Muscle layer of duodenum (tissue), 2 donors: ENCODE measurements around the gene PDCD4.

Experiments
- H3K27ac ChIP-seq: one replicate; pipeline ENCODE4 v1.7.0; 2013; ENCODE audit warnings: mild to moderate bottlenecking, low read length
- H3K27me3 ChIP-seq: one replicate; pipeline ENCODE4 v1.7.0; 2013; ENCODE audit warnings: low read depth, mild to moderate bottlenecking, control low read depth, low read length
- H3K36me3 ChIP-seq, 2 donors: one replicate each; pipeline ENCODE4 v1.7.0; 2013; ENCODE audit warnings: low read length in 2 of 2, control low read depth in 1 of 2, mild to moderate bottlenecking in 1 of 2; ENCODE audit not compliant: insufficient read depth in 2 of 2, control insufficient read depth in 1 of 2
- H3K4me1 ChIP-seq, 2 donors: one replicate each; pipeline ENCODE4 v1.7.0; 2013; ENCODE audit warnings: low read length in 2 of 2, mild to moderate bottlenecking in 2 of 2, control low read depth in 1 of 2, moderate library complexity in 1 of 2; ENCODE audit not compliant: insufficient read depth in 2 of 2, control insufficient read depth in 1 of 2
- H3K4me3 ChIP-seq, 2 donors: one replicate each; pipeline ENCODE4 v1.7.0; 2013; ENCODE audit warnings: low read length in 2 of 2, low read depth in 1 of 2, mild to moderate bottlenecking in 1 of 2
- H3K9me3 ChIP-seq, 2 donors: one replicate each; pipeline ENCODE4 v1.7.0; 2013; ENCODE audit warnings: low read length in 2 of 2, control low read depth in 1 of 2, mild to moderate bottlenecking in 1 of 2; ENCODE audit not compliant: control insufficient read depth in 1 of 2
- donor health status: healthy.

PDCD4 gene

DNA sequence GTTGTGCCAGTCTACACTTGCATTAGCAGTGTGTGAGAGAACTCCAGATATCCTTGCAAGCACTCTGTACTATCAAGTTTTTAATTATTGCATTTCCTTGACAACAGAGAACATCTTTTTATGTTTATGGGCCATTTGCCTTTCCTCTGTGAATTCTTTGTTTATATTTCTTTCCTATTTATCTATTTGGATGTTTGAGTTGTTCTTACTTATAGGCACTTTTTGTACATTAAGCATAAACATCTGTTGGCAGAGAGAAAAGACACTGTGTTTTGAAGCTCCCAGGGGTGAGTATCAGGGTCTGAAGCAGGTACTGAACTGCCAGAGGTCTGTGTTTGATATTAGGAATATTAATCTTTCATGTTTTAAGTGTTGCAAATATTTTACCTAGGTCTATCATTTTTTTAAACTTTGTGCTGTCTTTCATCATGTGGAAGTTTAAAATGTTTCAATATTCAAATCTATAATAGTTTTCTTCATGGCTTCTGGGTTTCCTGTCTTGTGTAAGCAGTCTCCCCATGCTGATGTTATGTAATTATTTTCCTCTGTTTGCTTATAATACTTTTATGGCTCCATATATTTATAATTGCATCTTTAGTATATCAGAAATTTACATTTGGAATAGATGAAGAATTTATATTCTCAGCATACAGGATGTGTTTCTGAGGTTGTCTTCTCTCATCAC is 17.7 kb upstream of the PDCD4 start:
- peaks cover 0 to 11% of the 10 kb centered on the region in 2 donors for H3K4me1 ChIP-seq
- H3K4me3 ChIP-seq: no peak overlapping the region
- no peak overlapping the region for H3K27ac ChIP-seq

DNA sequence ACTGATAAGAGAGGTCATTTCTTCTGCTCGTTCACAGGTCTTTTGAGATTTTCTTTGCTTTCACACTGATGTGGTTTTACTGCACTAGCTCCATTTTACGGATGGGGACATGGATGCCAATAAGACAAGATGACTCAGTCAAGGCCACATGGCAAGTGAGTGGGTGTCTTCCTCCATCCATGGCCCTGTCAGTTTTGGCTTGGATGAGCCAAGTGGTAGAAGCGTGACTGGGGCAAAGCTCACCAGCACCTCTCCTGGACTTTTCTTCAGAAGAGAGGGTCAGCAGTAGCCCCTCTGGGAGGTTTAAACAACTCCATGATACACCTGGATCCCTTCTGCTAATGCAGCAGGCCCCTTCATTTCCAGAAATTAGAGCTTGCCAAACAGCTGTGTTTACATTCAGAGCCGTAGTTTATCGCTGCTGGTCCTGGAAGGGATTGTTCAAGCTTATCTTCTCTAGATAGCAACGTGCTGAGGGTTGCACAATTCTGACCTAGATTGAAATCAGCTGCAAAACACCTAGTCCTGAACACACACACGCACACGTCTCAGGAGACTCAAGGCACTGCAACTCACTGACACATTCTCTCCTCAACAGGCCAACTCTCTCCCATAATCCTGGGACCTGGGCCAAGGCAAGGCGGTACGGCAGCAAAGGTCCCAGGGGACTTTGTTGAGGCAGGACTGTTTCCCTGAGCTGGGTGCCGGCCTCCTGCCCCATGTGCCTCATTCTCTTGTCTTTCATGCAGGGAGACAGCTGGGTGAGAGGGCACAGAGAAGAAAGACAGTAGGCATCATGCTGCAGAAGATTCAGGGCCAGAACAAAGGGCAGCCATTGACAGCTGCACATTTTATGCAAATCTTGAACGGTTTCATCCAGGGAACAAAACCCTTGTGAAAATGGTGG is 14.2 kb upstream of the PDCD4 start:
- H3K27me3 ChIP-seq: no peaks in the 10 kb centered on the region
- H3K4me3 ChIP-seq: no peak overlapping the region
- no peaks in the 10 kb centered on the region for H3K9me3 ChIP-seq
- no peaks in the 10 kb centered on the region for H3K36me3 ChIP-seq
- peaks cover 11 to 17% of the 10 kb centered on the region in 2 donors for H3K4me1 ChIP-seq
- H3K27ac ChIP-seq: peak overlapping the region; percentile 67

More for the DNA sequence above, 17.7 kb upstream of the PDCD4 start:
- no peaks in the 10 kb centered on the region for H3K36me3 ChIP-seq
- no peaks in the 10 kb centered on the region for H3K9me3 ChIP-seq
- H3K27me3 ChIP-seq: no peaks in the 10 kb centered on the region

DNA sequence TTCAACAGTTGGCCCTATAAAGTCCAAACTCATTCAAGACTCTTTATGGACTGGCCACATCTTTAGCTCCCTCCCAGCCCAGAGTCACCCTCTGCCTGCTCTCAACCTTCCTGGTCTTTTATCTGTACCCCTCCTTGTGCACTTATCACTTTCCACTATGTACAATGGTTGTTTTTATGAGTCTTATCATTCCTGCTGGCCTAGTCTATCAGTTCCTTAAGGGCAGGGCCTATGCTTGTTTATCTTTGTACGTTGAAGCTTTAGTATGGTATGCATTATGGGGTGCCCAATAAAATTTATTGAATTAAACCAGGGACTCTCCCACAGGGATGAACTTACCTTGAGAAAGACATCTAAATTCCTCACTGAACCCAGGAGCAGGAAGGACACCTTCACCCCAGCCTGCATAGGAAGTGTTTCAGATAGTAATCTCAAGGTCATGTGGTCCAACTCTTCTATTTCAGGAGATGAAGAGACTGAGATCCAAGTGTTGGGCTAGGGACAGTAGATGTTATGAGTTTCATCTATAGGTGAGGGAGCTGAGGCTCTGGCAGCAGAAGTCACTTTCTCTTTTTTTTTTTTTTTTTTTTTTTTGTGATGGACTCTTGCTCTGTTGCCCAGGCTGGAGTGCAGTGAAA is 13.3 kb upstream of the PDCD4 start:
- Histone ChIP-seq H3K4me3 (no peak overlapping the region), H3K9me3 (no peaks in the 10 kb centered on the region), H3K27ac (peak overlapping the region; percentile 67), H3K27me3 (no peaks in the 10 kb centered on the region), H3K36me3 (no peaks in the 10 kb centered on the region), H3K4me1 (peaks cover 11 to 17% of the 10 kb centered on the region in 2 donors)

DNA sequence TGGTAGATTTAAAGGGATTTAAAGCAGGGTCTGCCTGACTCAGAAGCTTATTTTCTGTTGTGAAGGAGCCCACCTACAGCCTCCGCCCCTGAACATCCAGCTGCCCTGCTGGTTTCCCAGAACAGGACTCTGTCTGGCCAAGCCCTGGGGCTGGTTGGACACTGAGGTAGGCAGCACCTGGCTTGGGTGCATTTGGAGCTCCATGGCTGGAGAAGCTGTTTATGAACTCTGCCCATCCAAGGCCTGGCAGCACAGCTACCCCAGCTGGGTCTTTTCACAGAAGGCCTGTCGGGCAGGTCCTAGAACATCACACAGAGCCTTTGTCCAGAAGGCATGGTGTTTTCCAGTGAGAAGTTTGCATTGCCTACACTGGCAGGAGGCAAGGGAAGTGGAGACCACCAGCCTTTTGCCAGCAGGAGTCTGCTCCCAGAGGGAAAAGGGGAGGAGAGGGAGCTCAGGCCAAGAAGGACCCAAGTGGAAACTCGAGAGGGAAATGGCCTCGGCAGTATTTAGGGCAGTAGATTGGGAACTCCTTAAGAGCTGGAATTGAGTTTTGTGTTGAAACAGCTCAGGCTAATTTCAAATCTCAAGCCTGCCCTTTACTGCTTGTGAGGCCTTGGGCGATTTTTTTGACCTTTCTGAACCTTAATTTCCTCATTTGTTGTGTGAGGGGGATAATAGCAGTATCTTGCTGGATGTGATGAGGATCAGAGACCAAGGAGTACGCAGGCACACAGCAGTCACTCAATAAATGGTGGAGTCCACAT is 12.3 kb upstream of the PDCD4 start:
- H3K9me3 ChIP-seq: no peaks in the 10 kb centered on the region
- no peak overlapping the region for H3K4me3 ChIP-seq
- H3K27ac ChIP-seq: peak overlapping the region; percentile 67
- H3K4me1 ChIP-seq: peaks cover 20% of the 10 kb centered on the region in 2 donors
- no peaks in the 10 kb centered on the region for H3K36me3 ChIP-seq
- H3K27me3 ChIP-seq: no peaks in the 10 kb centered on the region

DNA sequence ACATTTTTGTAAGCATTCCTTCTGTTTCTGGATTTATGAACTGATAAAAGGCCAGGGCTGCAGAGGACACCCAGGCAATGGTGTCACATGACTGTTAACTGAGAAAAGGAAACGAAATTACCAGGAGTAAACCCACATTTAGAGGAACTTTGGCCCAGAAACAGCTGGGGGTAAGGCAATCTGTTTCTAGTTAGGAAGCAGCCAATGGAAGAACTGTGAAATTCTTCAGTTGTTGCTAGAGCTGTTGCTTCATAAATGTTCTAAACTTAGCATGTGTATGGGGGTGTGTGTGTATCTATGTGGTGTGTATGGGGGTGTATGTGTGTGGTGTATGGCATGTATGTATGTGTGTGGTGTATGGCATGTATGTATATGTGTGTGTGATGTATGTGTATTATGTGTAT is 11.8 kb upstream of the PDCD4 start:
- Histone ChIP-seq H3K27ac (peak overlapping the region; percentile 67), H3K36me3 (no peaks in the 10 kb centered on the region), H3K9me3 (no peaks in the 10 kb centered on the region), H3K4me1 (peaks cover 25 to 26% of the 10 kb centered on the region in 2 donors), H3K27me3 (no peaks in the 10 kb centered on the region), H3K4me3 (no peak overlapping the region)

DNA sequence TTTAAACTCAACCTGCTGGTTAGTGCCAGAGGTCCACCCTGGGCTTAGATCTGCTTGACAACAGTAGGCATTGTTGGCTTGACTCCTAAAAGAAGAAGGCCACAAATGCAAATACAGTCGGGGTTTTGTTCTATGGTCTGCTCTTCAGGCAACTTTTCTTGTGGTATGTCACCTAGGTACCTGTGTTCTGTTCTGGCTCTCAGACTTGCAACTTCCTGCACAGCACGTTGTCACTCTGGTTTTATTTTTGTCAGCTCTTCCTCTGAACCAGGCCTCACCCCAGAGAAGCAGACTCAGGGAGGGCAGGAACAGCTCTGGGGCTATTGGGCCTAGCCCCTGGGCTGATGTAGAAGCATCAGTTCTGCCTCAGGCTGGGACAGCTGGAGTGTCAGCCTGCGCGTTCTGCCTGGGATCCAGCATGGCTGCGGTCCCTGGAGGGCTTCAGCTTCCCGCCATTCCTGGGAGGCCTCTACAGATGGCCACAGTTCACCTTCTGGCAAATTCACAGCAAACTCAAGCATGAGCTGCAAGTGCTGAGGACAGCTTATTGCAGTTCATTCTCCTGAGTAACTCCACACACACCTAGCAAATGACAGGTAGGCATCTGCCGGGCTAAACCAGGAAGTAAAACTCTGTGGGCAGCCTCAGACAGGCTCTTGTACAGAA is 11.0 kb upstream of the PDCD4 start:
- no peak overlapping the region for H3K4me3 ChIP-seq

DNA sequence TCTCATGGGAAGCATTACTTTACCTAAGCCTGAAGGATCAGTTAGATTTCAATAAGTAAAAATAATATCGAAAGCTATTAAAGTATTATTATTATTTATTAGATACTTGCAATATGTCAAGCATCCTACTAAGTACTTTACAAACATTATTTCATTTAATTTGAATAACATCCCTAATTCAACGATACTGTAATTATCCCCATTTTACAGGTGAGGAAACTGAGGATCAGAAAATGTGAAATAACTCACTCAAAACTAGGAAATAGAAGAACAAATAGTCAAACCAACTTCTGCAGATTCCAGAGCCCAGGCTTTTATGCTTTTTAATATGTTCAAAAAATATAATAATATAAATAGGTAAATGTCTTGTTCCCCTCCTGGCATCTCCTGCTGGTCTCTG is 10.3 kb upstream of the PDCD4 start:
- Histone ChIP-seq H3K4me3 (no peak overlapping the region), H3K27me3 (no peaks in the 10 kb centered on the region), H3K36me3 (no peaks in the 10 kb centered on the region), H3K27ac (peak overlapping the region; percentile 70), H3K4me1 (peaks cover 33 to 40% of the 10 kb centered on the region in 2 donors), H3K9me3 (no peaks in the 10 kb centered on the region)

More for the DNA sequence above, 11.0 kb upstream of the PDCD4 start:
- no peaks in the 10 kb centered on the region for H3K36me3 ChIP-seq
- H3K4me1 ChIP-seq: peaks cover 33% of the 10 kb centered on the region in 2 donors
- H3K27ac ChIP-seq: peak overlapping the region; percentile 59
- no peaks in the 10 kb centered on the region for H3K9me3 ChIP-seq
- H3K27me3 ChIP-seq: no peaks in the 10 kb centered on the region

DNA sequence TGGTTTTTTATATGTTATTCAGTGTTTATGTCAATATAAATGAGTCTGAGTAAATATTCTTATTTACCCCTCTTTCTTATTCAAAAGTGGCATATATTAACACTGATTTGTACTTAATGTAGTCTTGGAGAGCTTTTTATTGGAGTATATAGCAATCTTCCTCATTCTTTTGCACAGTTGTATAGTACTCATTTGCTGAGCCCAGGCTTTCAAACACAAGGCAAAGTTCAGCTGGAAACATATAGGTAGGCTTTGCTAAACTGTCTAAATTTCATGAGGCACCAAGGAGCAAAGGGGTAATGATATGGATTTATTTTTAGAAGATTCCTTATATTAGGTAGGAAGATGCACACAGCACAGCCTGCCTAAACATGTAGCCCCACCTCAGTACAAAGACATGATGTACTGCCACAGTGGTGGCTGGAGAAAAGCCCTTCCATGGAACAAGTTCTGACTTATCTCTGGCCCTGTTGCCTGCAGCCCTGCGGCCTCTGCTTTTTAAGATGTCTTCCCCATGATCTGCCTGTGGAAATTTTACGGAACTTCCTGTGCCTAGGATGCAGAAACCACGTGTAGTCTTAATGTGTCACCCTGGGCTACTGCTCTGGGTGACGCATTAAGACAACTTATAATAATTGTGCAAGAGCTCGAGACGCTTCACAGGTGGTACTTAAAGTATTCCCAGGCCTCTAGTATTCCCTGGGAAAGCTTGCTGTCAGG is 9.6 kb upstream of the PDCD4 start:
- Histone ChIP-seq H3K9me3 (no peaks in the 10 kb centered on the region), H3K27me3 (no peaks in the 10 kb centered on the region), H3K36me3 (no peaks in the 10 kb centered on the region), H3K4me3 (no peak overlapping the region), H3K27ac (no peak overlapping the region), H3K4me1 (peaks cover 32 to 44% of the 10 kb centered on the region in 2 donors)

DNA sequence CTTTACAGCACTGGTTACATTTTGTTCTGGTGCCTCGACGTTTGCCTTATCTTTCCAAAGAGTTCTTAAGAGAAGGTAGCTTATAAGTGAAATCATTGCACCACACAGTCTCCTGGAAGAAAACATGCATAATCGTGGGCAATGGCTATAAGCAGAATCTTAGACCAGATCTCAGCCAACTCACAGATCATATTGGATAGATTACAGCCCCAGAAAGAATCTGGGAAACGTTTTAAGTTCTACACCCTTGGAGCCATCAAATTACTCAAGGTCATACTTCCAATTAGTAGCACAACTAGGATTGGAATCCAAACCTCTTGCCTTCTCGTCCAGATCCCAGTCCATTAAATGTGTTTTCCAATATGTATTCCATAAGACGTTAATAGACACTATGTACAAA is 8.8 kb upstream of the PDCD4 start:
- no peaks in the 10 kb centered on the region for H3K27me3 ChIP-seq
- no peak overlapping the region for H3K27ac ChIP-seq
- H3K36me3 ChIP-seq: no peaks in the 10 kb centered on the region
- peaks cover 24 to 44% of the 10 kb centered on the region in 2 donors for H3K4me1 ChIP-seq
- no peak overlapping the region for H3K4me3 ChIP-seq
- no peaks in the 10 kb centered on the region for H3K9me3 ChIP-seq

DNA sequence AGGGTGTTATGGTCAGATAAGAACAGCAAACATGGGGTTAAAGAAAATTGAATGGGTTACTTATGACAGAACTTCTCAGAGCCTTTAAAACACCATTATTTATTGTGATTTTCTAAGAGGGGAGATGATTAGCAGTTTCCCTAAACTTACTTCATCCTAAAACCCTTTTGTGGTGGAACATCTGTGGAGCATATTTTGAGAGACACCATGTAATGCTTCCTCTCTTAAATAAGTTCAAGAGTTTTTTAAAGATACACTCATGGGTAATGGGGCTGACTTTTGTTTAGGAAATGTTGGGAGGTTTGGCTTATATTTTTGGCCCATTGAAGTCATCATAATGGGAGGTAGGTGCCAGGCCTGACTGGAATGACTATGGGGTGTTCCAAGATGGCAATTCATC is 8.4 kb upstream of the PDCD4 start:
- H3K27me3 ChIP-seq: no peaks in the 10 kb centered on the region
- H3K9me3 ChIP-seq: no peaks in the 10 kb centered on the region
- no peak overlapping the region for H3K4me3 ChIP-seq
- peaks cover 22 to 44% of the 10 kb centered on the region in 2 donors for H3K4me1 ChIP-seq
- H3K36me3 ChIP-seq: no peaks in the 10 kb centered on the region
- no peak overlapping the region for H3K27ac ChIP-seq
